ENCODE measurements around the gene SORD. TPM values are rescaled to one million over a fixed set of nuclear protein-coding genes. Genes with fewer than 3 reads are reported as not detected.
A peak's percentile ranks its signal among the peaks of the same experiment; 100 is the strongest.

Gene SORD
- total and polyA plus RNA-seq, 2 donors (not counting 3 experiments of a cell fraction or from before 2014, with no cell fraction given), result 16.6 to 31.8 TPM

- Histone ChIP-seq H3K36me3 (ENCODE audit: control insufficient read depth in 2 of 2, extremely low read depth in 1 of 2, insufficient read depth in 2 of 2, low read length in 2 of 2) (no peaks in the 10 kb centered on the region), H3K9me1 (replicated peaks; ENCODE audit: control insufficient read depth, extremely low read depth, insufficient read depth, low read length) (no peaks in the 10 kb centered on the region), H2AFZ (ENCODE audit: low read depth, low read length) (no peak overlapping the region), H3K4me3 (replicated peaks in 1 of 3; ENCODE audit: insufficient read depth in 1 of 3, low read depth in 1 of 3, low read length in 3 of 3) (peak overlapping the region in 1 of 3 experiments; percentile 22), H4K20me1 (replicated peaks; ENCODE audit: control insufficient read depth, extremely low read depth, insufficient read depth, low read length) (no peaks in the 10 kb centered on the region), H3K27me3 (ENCODE audit: control insufficient read depth in 2 of 2, insufficient read depth in 2 of 2, low read length in 2 of 2) (peaks cover 52 to 53% of the 10 kb centered on the region in 2 experiments), H3K9me3 (replicated peaks; ENCODE audit: control insufficient read depth, insufficient read depth, low read length) (no peaks in the 10 kb centered on the region), H3K4me1 (ENCODE audit: control insufficient read depth, extremely low read depth, insufficient read depth, low read length) (peaks cover 10% of the 10 kb centered on the region), H3K27ac (ENCODE audit: insufficient read depth, low read depth, low read length) (no peak overlapping the region), H3K4me2 (ENCODE audit: insufficient read depth, low read length) (peak overlapping the region; percentile 27), H3K79me2 (ENCODE audit: control insufficient read depth, insufficient read depth, low read length) (no peaks in the 10 kb centered on the region), H3K9ac (replicated peaks; ENCODE audit: extremely low read depth, insufficient read depth, low read length) (no peak overlapping the region)
- POLR2A ChIA-PET, result no interaction called here
- no peak for DNase-seq (ENCODE audit: low read depth, low spot score)
- peak; percentile 7 for TF ChIP-seq EZH2 (IDR thresholded peaks at IDR 0.05; ENCODE audit: borderline replicate concordance, low read depth, low read length, severe bottlenecking)
- TF ChIP-seq FOS (IDR thresholded peaks at IDR 0.05; ENCODE audit: borderline replicate concordance, insufficient read depth, low read length), result no peak
- no TSS peak for BruUV-seq (replicated peaks)
- dilution Hi-C loops (cut with MboI; ENCODE audit: extremely low pct_ligation_motif_present, low sequenced_read_pairs) (no loop called here), intact Hi-C loops (cut with micrococcal nuclease) (loop anchor here (2.0 to 5.0 kb wide), 4 partner anchors 80 to 265 kb away; no protein-coding TSS in a partner anchor)
- no peak for FAIRE-seq
- CTCF ChIA-PET, result interaction anchor here (0.7 to 2.4 kb wide), 40 partner anchors 8 to 542 kb away, joined by 3 to 45 read pairs (median 6); partner anchors contain the start of genes DUOX1, DUOXA1, GATM and SHF
Measured at GRCh38 chr15:45117308-45118130, 94.5 kb downstream of the SORD start.

GRCh38 chr15:45118131-45118588 lies 95.2 kb downstream of the SORD start:
- Histone ChIP-seq H3K4me2 (ENCODE audit: insufficient read depth, low read length) (peak overlapping the region; percentile 27), H3K9ac (replicated peaks; ENCODE audit: extremely low read depth, insufficient read depth, low read length) (no peak overlapping the region), H3K9me1 (replicated peaks; ENCODE audit: control insufficient read depth, extremely low read depth, insufficient read depth, low read length) (no peaks in the 10 kb centered on the region), H4K20me1 (replicated peaks; ENCODE audit: control insufficient read depth, extremely low read depth, insufficient read depth, low read length) (no peaks in the 10 kb centered on the region), H2AFZ (ENCODE audit: low read depth, low read length) (no peak overlapping the region), H3K36me3 (ENCODE audit: control insufficient read depth in 2 of 2, extremely low read depth in 1 of 2, insufficient read depth in 2 of 2, low read length in 2 of 2) (no peaks in the 10 kb centered on the region), H3K4me1 (ENCODE audit: control insufficient read depth, extremely low read depth, insufficient read depth, low read length) (peaks cover 10% of the 10 kb centered on the region), H3K27me3 (ENCODE audit: control insufficient read depth in 2 of 2, insufficient read depth in 2 of 2, low read length in 2 of 2) (peaks cover 46 to 47% of the 10 kb centered on the region in 2 experiments), H3K9me3 (replicated peaks; ENCODE audit: control insufficient read depth, insufficient read depth, low read length) (no peaks in the 10 kb centered on the region), H3K27ac (ENCODE audit: insufficient read depth, low read depth, low read length) (no peak overlapping the region), H3K4me3 (replicated peaks in 1 of 3; ENCODE audit: insufficient read depth in 1 of 3, low read depth in 1 of 3, low read length in 3 of 3) (peak overlapping the region in 1 of 3 experiments; percentile 22), H3K79me2 (ENCODE audit: control insufficient read depth, insufficient read depth, low read length) (no peaks in the 10 kb centered on the region)
- FAIRE-seq, result peak; percentile 95
- DNase-seq (ENCODE audit: low read depth, low spot score), result peak; percentile 92
- intact Hi-C loops (cut with micrococcal nuclease) (loop anchor here (2.0 to 5.0 kb wide), 4 partner anchors 81 to 266 kb away; no protein-coding TSS in a partner anchor), dilution Hi-C loops (cut with MboI; ENCODE audit: extremely low pct_ligation_motif_present, low sequenced_read_pairs) (no loop called here)
- no TSS peak for BruUV-seq (replicated peaks)
- TF ChIP-seq MYC (IDR thresholded peaks at IDR 0.05; ENCODE audit: low read depth, low read length) (no peak), CTCF (IDR thresholded peaks at IDR 0.05; ENCODE audit: extremely low read depth in 1 of 2, insufficient read depth in 1 of 2, low read depth in 1 of 2, low read length in 2 of 2) (peak; percentile 100)
- ChIA-PET POLR2A (no interaction called here), CTCF (interaction anchor here (0.5 to 2.4 kb wide), 43 partner anchors 9 to 542 kb away, joined by 3 to 45 read pairs (median 5); partner anchors contain the start of genes DUOX1, DUOXA1, GATM and SHF)

Data from endothelial cell of umbilical vein (primary cell).